ENCODE measurements around the gene ZMYM4. TPM values are rescaled to one million over a fixed set of nuclear protein-coding genes. Genes with fewer than 3 reads are reported as not detected.

ZMYM4 gene
- total RNA-seq, 2 experiments from 2014 or later, result 37.0 to 39.9 TPM

- Histone ChIP-seq H3K27me3 (ENCODE audit: control insufficient read depth in 1 of 2, insufficient read depth in 2 of 2, low read length in 2 of 2) (no peaks in the 10 kb centered on the region), H3K4me1 (ENCODE audit: insufficient read depth, low read length) (no peaks in the 10 kb centered on the region), H3K9me3 (ENCODE audit: control insufficient read depth in 1 of 2, insufficient read depth in 1 of 2, low read length in 2 of 2) (no peaks in the 10 kb centered on the region), H3K4me3 (ENCODE audit: low read length) (no peak overlapping the region), H3K36me3 (ENCODE audit: insufficient read depth, low read length) (peaks cover 40% of the 10 kb centered on the region), H3K27ac (ENCODE audit: low read depth in 1 of 2, low read length in 2 of 2) (no peak overlapping the region)
- H3K27ac Mint-ChIP-seq, result no peak overlapping the region
- no peak for TF ChIP-seq CTCF (IDR thresholded peaks at IDR 0.05)
- no peaks in the 10 kb centered on the region for H3K9me3 Mint-ChIP-seq
- intact Hi-C loops (cut with DNase I, micrococcal nuclease), result no loop called here
- no peak overlapping the region for H3K4me3 Mint-ChIP-seq
- H3K36me3 Mint-ChIP-seq (ENCODE audit: low read depth), result peaks cover 77% of the 10 kb centered on the region
- ChIA-PET CTCF (no interaction called here), POLR2A (no interaction called here)
- H3K4me1 Mint-ChIP-seq (ENCODE audit: low read depth), result no peaks in the 10 kb centered on the region
- no peaks in the 10 kb centered on the region for H3K27me3 Mint-ChIP-seq
- ATAC-seq (ENCODE audit: poor library complexity), result no peak
- DNase-seq, result no peak
Observed at GRCh38 chr1:35408925-35409324, 140.4 kb downstream of the ZMYM4 start.

DNA sequence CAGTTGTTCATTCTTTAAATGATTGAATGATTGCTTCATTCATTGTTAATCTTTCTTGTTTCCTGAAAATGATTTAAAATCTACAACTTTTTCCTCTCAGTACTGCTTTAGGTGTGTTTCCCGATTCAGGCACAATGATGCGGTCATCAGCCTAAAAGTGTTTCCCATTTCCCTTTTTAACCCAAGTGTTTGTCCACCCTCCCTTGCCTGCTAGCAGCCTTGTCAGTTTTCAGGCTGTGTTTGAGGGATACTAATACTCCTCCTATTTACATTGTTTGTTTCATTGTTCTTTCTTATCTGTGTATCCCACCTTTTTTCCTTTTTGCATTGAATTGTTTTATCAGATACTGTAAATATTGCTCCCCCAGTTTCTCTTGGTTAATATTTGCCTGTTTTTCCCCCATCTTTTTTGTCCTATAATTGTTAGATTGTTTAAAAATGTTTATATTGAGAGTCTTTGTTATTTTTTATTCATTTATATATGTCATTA is 157.6 kb downstream of the ZMYM4 start:
- Mint-ChIP-seq H3K27ac (peak overlapping the region; percentile 11), H3K4me3 (no peak overlapping the region), H3K4me1 (ENCODE audit: low read depth) (peaks cover 2% of the 10 kb centered on the region), H3K36me3 (ENCODE audit: low read depth) (peaks cover 13% of the 10 kb centered on the region), H3K27me3 (no peaks in the 10 kb centered on the region), H3K9me3 (no peaks in the 10 kb centered on the region)
- Histone ChIP-seq H3K4me3 (ENCODE audit: low read length) (no peak overlapping the region), H3K4me1 (ENCODE audit: insufficient read depth, low read length) (no peaks in the 10 kb centered on the region), H3K36me3 (ENCODE audit: insufficient read depth, low read length) (peaks cover 2% of the 10 kb centered on the region), H3K9me3 (ENCODE audit: control insufficient read depth in 1 of 2, insufficient read depth in 1 of 2, low read length in 2 of 2) (peaks cover 0 to 3% of the 10 kb centered on the region in 2 experiments), H3K27me3 (ENCODE audit: control insufficient read depth in 1 of 2, insufficient read depth in 2 of 2, low read length in 2 of 2) (no peaks in the 10 kb centered on the region), H3K27ac (ENCODE audit: low read depth in 1 of 2, low read length in 2 of 2) (no peak overlapping the region)
- POLR2A ChIA-PET, result no interaction called here
- TF ChIP-seq CTCF (IDR thresholded peaks at IDR 0.05), result no peak
- DNase-seq (no peak), ATAC-seq (ENCODE audit: poor library complexity) (no peak)
- intact Hi-C loops (cut with DNase I, micrococcal nuclease), result no loop called here
- CTCF ChIA-PET, result no interaction called here

- ATAC-seq (ENCODE audit: poor library complexity), result no peak
- intact Hi-C loops (cut with DNase I, micrococcal nuclease), result no loop called here
- Histone ChIP-seq H3K4me1 (ENCODE audit: insufficient read depth, low read length) (peaks cover 8% of the 10 kb centered on the region), H3K9me3 (ENCODE audit: control insufficient read depth in 1 of 2, insufficient read depth in 1 of 2, low read length in 2 of 2) (peaks cover 0 to 3% of the 10 kb centered on the region in 2 experiments), H3K4me3 (ENCODE audit: low read length) (no peak overlapping the region), H3K36me3 (ENCODE audit: insufficient read depth, low read length) (peaks cover 11% of the 10 kb centered on the region), H3K27me3 (ENCODE audit: control insufficient read depth in 1 of 2, insufficient read depth in 2 of 2, low read length in 2 of 2) (no peaks in the 10 kb centered on the region), H3K27ac (ENCODE audit: low read depth in 1 of 2, low read length in 2 of 2) (no peak overlapping the region)
- no peaks in the 10 kb centered on the region for H3K9me3 Mint-ChIP-seq
- H3K27ac Mint-ChIP-seq, result no peak overlapping the region
- TF ChIP-seq CTCF (IDR thresholded peaks at IDR 0.05), result no peak
- DNase-seq, result no peak
- ChIA-PET CTCF (no interaction called here), POLR2A (no interaction called here)
- H3K36me3 Mint-ChIP-seq (ENCODE audit: low read depth), result peaks cover 13% of the 10 kb centered on the region
- H3K4me3 Mint-ChIP-seq, result no peak overlapping the region
- H3K4me1 Mint-ChIP-seq (ENCODE audit: low read depth), result peaks cover 11% of the 10 kb centered on the region
- H3K27me3 Mint-ChIP-seq, result no peaks in the 10 kb centered on the region
Observed at GRCh38 chr1:35428360-35428759, 159.9 kb downstream of the ZMYM4 start.

All from CD4-positive, alpha-beta T cell (primary cell).